Measurements from ENCODE around the gene CXXC1. TPM values are rescaled to one million over a fixed set of nuclear protein-coding genes. Genes with fewer than 3 reads are reported as not detected.

Gene CXXC1
- total and polyA plus RNA-seq, 2 donors (not counting 3 experiments of a cell fraction or from before 2014, with no cell fraction given), result 64.4 to 128 TPM

GRCh38 chr18:50250935-50251334, 36.6 kb downstream of the CXXC1 start:
- ChIA-PET CTCF (no interaction called here), POLR2A (no interaction called here)
- intact Hi-C loops (cut with micrococcal nuclease) (no loop called here), dilution Hi-C loops (cut with MboI; ENCODE audit: extremely low pct_ligation_motif_present, low sequenced_read_pairs) (no loop called here)
- TF ChIP-seq, protein P1, sequence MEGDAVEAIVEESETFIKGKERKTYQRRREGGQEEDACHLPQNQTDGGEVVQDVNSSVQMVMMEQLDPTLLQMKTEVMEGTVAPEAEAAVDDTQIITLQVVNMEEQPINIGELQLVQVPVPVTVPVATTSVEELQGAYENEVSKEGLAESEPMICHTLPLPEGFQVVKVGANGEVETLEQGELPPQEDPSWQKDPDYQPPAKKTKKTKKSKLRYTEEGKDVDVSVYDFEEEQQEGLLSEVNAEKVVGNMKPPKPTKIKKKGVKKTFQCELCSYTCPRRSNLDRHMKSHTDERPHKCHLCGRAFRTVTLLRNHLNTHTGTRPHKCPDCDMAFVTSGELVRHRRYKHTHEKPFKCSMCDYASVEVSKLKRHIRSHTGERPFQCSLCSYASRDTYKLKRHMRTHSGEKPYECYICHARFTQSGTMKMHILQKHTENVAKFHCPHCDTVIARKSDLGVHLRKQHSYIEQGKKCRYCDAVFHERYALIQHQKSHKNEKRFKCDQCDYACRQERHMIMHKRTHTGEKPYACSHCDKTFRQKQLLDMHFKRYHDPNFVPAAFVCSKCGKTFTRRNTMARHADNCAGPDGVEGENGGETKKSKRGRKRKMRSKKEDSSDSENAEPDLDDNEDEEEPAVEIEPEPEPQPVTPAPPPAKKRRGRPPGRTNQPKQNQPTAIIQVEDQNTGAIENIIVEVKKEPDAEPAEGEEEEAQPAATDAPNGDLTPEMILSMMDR (IDR thresholded peaks at IDR 0.05; ENCODE audit: extremely low read depth in 1 of 2, insufficient read depth in 1 of 2, low read depth in 1 of 2, low read length in 2 of 2), result no peak
- TF ChIP-seq FOS (IDR thresholded peaks at IDR 0.05; ENCODE audit: borderline replicate concordance, insufficient read depth, low read length) (no peak), MYC (IDR thresholded peaks at IDR 0.05; ENCODE audit: low read depth, low read length) (no peak), EZH2 (IDR thresholded peaks at IDR 0.05; ENCODE audit: borderline replicate concordance, low read depth, low read length, severe bottlenecking) (no peak), JUN (IDR thresholded peaks at IDR 0.05; ENCODE audit: borderline replicate concordance, insufficient read depth, insufficient read length, low read depth) (no peak), GATA2 (IDR thresholded peaks at IDR 0.05; ENCODE audit: insufficient read depth, insufficient read length, low read depth, low read length) (no peak), POLR2A (IDR thresholded peaks at IDR 0.05; ENCODE audit: low read depth, low read length) (no peak), POLR2AphosphoS5 (IDR thresholded peaks at IDR 0.05; ENCODE audit: insufficient read depth, low read depth, low read length) (no peak)
- TF ChIP-seq, protein P2, sequence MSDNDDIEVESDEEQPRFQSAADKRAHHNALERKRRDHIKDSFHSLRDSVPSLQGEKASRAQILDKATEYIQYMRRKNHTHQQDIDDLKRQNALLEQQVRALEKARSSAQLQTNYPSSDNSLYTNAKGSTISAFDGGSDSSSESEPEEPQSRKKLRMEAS (IDR thresholded peaks at IDR 0.05; ENCODE audit: insufficient read depth, insufficient read length), result no peak
- Histone ChIP-seq H3K79me2 (ENCODE audit: control insufficient read depth, insufficient read depth, low read length) (no peaks in the 10 kb centered on the region), H3K9me1 (replicated peaks; ENCODE audit: control insufficient read depth, extremely low read depth, insufficient read depth, low read length) (no peaks in the 10 kb centered on the region), H3K9me3 (replicated peaks; ENCODE audit: control insufficient read depth, insufficient read depth, low read length) (no peaks in the 10 kb centered on the region), H3K36me3 (ENCODE audit: control insufficient read depth in 2 of 2, extremely low read depth in 1 of 2, insufficient read depth in 2 of 2, low read length in 2 of 2) (no peaks in the 10 kb centered on the region), H2AFZ (ENCODE audit: low read depth, low read length) (no peak overlapping the region), H3K27me3 (ENCODE audit: control insufficient read depth in 2 of 2, insufficient read depth in 2 of 2, low read length in 2 of 2) (no peaks in the 10 kb centered on the region), H4K20me1 (replicated peaks; ENCODE audit: control insufficient read depth, extremely low read depth, insufficient read depth, low read length) (no peaks in the 10 kb centered on the region), H3K4me2 (ENCODE audit: insufficient read depth, low read length) (no peak overlapping the region), H3K9ac (replicated peaks; ENCODE audit: extremely low read depth, insufficient read depth, low read length) (no peak overlapping the region), H3K4me1 (ENCODE audit: control insufficient read depth, extremely low read depth, insufficient read depth, low read length) (no peaks in the 10 kb centered on the region), H3K27ac (ENCODE audit: insufficient read depth, low read depth, low read length) (no peak overlapping the region), H3K4me3 (replicated peaks in 1 of 3; ENCODE audit: insufficient read depth in 1 of 3, low read depth in 1 of 3, low read length in 3 of 3) (no peak overlapping the region)
- no peak for FAIRE-seq
- no peak for DNase-seq (ENCODE audit: low read depth, low spot score)
- no TSS peak for BruUV-seq (replicated peaks)

Measured in endothelial cell of umbilical vein (primary cell).